ENCODE data around the gene INTS7. TPM values are rescaled to one million over a fixed set of nuclear protein-coding genes. Genes with fewer than 3 reads are reported as not detected.

Gene INTS7
- total RNA-seq, 1 experiment from 2014 or later: 38.3 TPM

DNA sequence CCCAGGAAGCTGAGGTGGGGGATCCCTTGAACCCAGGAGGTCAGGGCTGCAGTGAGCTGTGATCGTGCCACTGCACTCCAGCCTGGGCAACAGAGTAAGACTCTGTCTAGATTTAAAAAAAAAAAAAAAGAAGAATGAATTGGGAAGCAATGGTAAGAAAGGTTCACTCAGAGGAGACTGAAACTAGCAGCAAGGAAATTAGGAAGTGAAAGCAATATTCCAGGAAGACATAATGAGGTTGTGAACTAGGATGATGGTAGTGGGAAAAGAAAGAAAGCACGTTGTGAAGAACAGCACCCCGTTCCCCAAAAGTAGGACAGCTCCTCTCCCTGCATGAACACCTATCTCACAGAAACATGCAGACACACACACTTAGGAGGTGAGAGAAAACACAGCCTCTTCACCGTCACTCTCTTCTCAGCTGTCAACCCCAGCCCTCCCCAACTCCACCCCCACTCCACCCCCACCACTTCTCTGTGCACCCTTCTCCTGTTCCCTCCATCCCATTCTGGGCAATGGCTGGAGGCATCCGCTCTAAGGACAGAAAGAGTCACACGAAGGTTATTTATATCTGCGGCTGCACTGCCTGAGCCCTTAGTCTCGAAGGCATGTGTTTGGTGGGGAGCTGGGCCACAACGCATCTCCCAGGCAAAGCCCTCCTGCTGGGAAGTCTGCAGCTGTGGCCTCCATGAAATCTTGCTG, 103.0 kb downstream of the INTS7 start:
- H4K20me1 ChIP-seq (ENCODE audit: insufficient read depth, low read depth, low read length): no peaks in the 10 kb centered on the region
- H3K4me1 ChIP-seq (ENCODE audit: low read length): no peaks in the 10 kb centered on the region
- DNase-seq: no peak
- no peak overlapping the region for H2AFZ ChIP-seq (ENCODE audit: low read length)
- no peaks in the 10 kb centered on the region for H3K9me3 ChIP-seq (ENCODE audit: low read length)
- no peak overlapping the region for H3K4me2 ChIP-seq (ENCODE audit: low read depth, low read length, poor library complexity, severe bottlenecking)
- no peaks in the 10 kb centered on the region for H3K79me2 ChIP-seq (ENCODE audit: low read length)
- H3K9me2 ChIP-seq (replicated peaks; ENCODE audit: insufficient read depth, low read length): no peaks in the 10 kb centered on the region
- no peak overlapping the region for H3K4me3 ChIP-seq (ENCODE audit: low read length)
- H3K36me3 ChIP-seq (ENCODE audit: insufficient read depth, low read length): no peaks in the 10 kb centered on the region
- H3K27ac ChIP-seq (ENCODE audit: low read length): no peak overlapping the region
- no peaks in the 10 kb centered on the region for H3K27me3 ChIP-seq (ENCODE audit: low read length)
- H3K9ac ChIP-seq (ENCODE audit: low read length): no peak overlapping the region

DNA sequence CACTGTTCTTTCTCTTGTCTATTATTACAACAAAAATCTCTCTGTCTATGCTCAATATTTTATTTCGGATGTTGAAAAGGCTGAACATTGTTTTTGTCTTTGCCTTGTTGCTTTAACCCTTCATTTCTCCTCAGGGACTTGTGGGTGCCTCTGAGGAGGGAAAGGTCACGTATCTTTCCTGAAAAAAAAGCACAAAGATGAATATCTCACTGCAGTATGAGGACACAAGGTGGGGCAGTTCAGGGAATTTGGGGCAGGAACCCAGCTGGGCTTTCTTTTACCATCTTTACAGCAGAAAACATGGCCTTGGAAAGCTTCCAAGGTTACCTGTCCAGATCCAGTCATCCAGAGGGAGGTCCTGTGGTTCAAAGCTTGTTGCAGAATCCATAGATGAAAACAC, 105.7 kb downstream of the INTS7 start:
- H3K4me2 ChIP-seq (ENCODE audit: low read depth, low read length, poor library complexity, severe bottlenecking): no peak overlapping the region
- H4K20me1 ChIP-seq (ENCODE audit: insufficient read depth, low read depth, low read length): no peaks in the 10 kb centered on the region
- no peak overlapping the region for H3K9ac ChIP-seq (ENCODE audit: low read length)
- no peaks in the 10 kb centered on the region for H3K27me3 ChIP-seq (ENCODE audit: low read length)
- no peaks in the 10 kb centered on the region for H3K79me2 ChIP-seq (ENCODE audit: low read length)
- H3K27ac ChIP-seq (ENCODE audit: low read length): no peak overlapping the region
- no peaks in the 10 kb centered on the region for H3K9me3 ChIP-seq (ENCODE audit: low read length)
- H2AFZ ChIP-seq (ENCODE audit: low read length): no peak overlapping the region
- no peak for DNase-seq
- H3K4me1 ChIP-seq (ENCODE audit: low read length): peaks cover 6% of the 10 kb centered on the region
- no peaks in the 10 kb centered on the region for H3K36me3 ChIP-seq (ENCODE audit: insufficient read depth, low read length)
- H3K9me2 ChIP-seq (replicated peaks; ENCODE audit: insufficient read depth, low read length): no peaks in the 10 kb centered on the region
- H3K4me3 ChIP-seq (ENCODE audit: low read length): no peak overlapping the region

DNA sequence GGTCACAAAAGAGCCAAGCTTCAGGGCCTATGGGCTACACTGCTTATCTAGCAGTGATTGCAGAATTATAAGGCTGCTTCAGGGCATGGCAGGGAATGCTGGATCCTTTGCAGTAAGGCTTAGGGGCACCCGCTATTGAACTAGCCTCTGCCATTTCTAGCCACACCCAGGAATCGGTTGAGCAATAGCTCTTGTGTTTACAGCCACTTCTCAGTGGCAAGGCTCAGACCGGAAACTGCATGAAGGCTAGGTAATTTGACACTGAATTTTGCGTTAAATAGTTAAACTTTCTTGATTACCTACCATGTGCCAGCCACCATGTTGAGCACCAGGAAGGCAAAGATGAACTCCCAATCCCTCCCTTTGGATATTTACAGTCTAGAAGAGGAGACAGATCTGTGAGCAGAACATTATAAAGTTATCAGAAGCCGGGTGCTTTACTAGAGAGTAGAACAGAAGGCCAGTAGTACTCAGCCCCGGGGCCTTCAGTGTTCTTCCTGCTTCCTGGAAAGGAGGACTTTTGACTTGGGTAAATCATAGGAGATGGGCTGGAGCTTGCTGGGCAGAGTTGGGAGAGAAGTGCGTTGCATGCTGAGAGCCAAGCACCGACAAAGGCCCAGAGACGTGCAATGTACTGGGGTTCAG, 106.2 kb downstream of the INTS7 start:
- H4K20me1 ChIP-seq (ENCODE audit: insufficient read depth, low read depth, low read length): no peaks in the 10 kb centered on the region
- no peak overlapping the region for H2AFZ ChIP-seq (ENCODE audit: low read length)
- H3K9me3 ChIP-seq (ENCODE audit: low read length): no peaks in the 10 kb centered on the region
- no peaks in the 10 kb centered on the region for H3K9me2 ChIP-seq (replicated peaks; ENCODE audit: insufficient read depth, low read length)
- no peak overlapping the region for H3K9ac ChIP-seq (ENCODE audit: low read length)
- no peak overlapping the region for H3K27ac ChIP-seq (ENCODE audit: low read length)
- no peaks in the 10 kb centered on the region for H3K36me3 ChIP-seq (ENCODE audit: insufficient read depth, low read length)
- no peak overlapping the region for H3K4me2 ChIP-seq (ENCODE audit: low read depth, low read length, poor library complexity, severe bottlenecking)
- H3K79me2 ChIP-seq (ENCODE audit: low read length): no peaks in the 10 kb centered on the region
- H3K27me3 ChIP-seq (ENCODE audit: low read length): no peaks in the 10 kb centered on the region
- no peak overlapping the region for H3K4me3 ChIP-seq (ENCODE audit: low read length)
- H3K4me1 ChIP-seq (ENCODE audit: low read length): peaks cover 6% of the 10 kb centered on the region
- DNase-seq: no peak

DNA sequence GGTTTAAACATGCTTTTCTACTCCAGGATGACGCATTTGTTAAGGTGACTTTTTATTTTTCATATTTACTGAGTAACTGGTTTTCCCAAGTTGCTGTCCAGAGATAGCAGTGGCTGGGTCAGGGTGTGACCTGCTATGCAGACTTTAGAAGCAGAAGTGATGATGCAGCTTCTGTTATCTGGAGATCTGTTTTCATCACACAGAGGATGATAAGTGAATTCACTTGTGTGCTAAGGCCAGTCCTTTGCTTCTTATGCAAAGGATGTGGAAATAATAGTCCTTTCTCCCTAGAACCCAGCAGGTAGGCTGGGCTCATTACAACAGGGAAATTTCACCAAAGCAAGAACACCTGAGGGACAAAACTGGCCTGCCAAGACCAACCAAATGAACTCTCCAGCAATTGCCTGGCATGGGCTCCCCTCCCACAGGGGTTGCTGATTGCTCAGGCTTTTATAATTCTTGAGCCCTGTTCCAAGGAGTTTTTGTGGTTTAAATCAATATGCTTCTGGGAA, 107.0 kb downstream of the INTS7 start:
- H3K36me3 ChIP-seq (ENCODE audit: insufficient read depth, low read length): no peaks in the 10 kb centered on the region
- H4K20me1 ChIP-seq (ENCODE audit: insufficient read depth, low read depth, low read length): no peaks in the 10 kb centered on the region
- H3K27me3 ChIP-seq (ENCODE audit: low read length): no peaks in the 10 kb centered on the region
- no peaks in the 10 kb centered on the region for H3K9me3 ChIP-seq (ENCODE audit: low read length)
- H3K4me1 ChIP-seq (ENCODE audit: low read length): peaks cover 6% of the 10 kb centered on the region
- no peaks in the 10 kb centered on the region for H3K9me2 ChIP-seq (replicated peaks; ENCODE audit: insufficient read depth, low read length)
- no peak overlapping the region for H2AFZ ChIP-seq (ENCODE audit: low read length)
- no peak for DNase-seq
- no peaks in the 10 kb centered on the region for H3K79me2 ChIP-seq (ENCODE audit: low read length)
- H3K4me3 ChIP-seq (ENCODE audit: low read length): no peak overlapping the region
- no peak overlapping the region for H3K27ac ChIP-seq (ENCODE audit: low read length)
- no peak overlapping the region for H3K9ac ChIP-seq (ENCODE audit: low read length)
- H3K4me2 ChIP-seq (ENCODE audit: low read depth, low read length, poor library complexity, severe bottlenecking): no peak overlapping the region

DNA sequence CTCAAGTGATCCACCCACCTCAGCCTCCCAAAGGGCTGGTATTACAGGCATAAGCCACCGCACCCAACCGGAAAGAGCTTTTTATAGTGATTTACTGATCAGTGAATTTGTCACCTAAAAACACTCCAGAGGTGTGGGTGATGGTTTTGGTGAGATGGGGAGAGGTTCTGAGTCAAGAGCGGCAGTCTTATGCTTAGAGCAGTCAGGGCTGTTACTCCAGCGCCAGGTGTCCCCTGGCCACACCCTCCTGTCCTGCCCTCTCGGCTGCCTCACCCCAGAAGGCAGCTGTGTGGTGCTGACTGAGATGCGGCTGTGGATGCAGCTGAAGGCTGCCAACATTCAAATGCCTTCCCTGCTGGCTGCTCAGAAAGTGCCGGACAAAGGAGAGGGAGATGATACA, 110.3 kb downstream of the INTS7 start:
- DNase-seq: peak; percentile 52
- Histone ChIP-seq H3K9me2 (replicated peaks; ENCODE audit: insufficient read depth, low read length) (no peaks in the 10 kb centered on the region), H3K4me2 (ENCODE audit: low read depth, low read length, poor library complexity, severe bottlenecking) (no peak overlapping the region), H3K27me3 (ENCODE audit: low read length) (no peaks in the 10 kb centered on the region), H3K4me3 (ENCODE audit: low read length) (no peak overlapping the region), H3K4me1 (ENCODE audit: low read length) (peaks cover 6% of the 10 kb centered on the region), H4K20me1 (ENCODE audit: insufficient read depth, low read depth, low read length) (no peaks in the 10 kb centered on the region), H3K36me3 (ENCODE audit: insufficient read depth, low read length) (no peaks in the 10 kb centered on the region), H2AFZ (ENCODE audit: low read length) (no peak overlapping the region), H3K9ac (ENCODE audit: low read length) (no peak overlapping the region), H3K9me3 (ENCODE audit: low read length) (no peaks in the 10 kb centered on the region), H3K79me2 (ENCODE audit: low read length) (no peaks in the 10 kb centered on the region), H3K27ac (ENCODE audit: low read length) (no peak overlapping the region)

DNA sequence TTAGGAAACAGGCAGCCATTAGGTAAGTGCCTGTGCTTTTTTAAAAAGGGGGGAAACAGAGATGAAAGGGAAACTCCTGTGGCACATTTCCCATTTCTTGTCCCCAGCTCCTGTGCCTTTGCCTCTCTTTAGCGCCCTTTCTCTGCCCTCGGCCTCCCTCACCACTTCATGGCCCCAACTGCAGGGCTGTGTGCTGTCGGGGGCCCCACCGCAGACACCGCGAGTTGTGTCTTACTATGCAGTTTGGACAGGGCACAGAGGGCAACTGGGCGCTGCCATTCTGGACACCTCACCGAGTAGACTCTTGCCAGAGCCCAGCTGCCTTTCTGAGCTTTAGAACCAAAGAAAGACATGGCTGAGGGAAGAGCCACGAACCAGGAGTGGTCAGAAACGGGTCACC, 111.1 kb downstream of the INTS7 start:
- DNase-seq: no peak
- H3K36me3 ChIP-seq (ENCODE audit: insufficient read depth, low read length): no peaks in the 10 kb centered on the region
- no peaks in the 10 kb centered on the region for H3K9me3 ChIP-seq (ENCODE audit: low read length)
- peaks cover 6% of the 10 kb centered on the region for H3K4me1 ChIP-seq (ENCODE audit: low read length)
- no peaks in the 10 kb centered on the region for H3K79me2 ChIP-seq (ENCODE audit: low read length)
- H3K27ac ChIP-seq (ENCODE audit: low read length): no peak overlapping the region
- H3K4me2 ChIP-seq (ENCODE audit: low read depth, low read length, poor library complexity, severe bottlenecking): no peak overlapping the region
- no peak overlapping the region for H3K4me3 ChIP-seq (ENCODE audit: low read length)
- no peaks in the 10 kb centered on the region for H4K20me1 ChIP-seq (ENCODE audit: insufficient read depth, low read depth, low read length)
- H2AFZ ChIP-seq (ENCODE audit: low read length): no peak overlapping the region
- no peaks in the 10 kb centered on the region for H3K9me2 ChIP-seq (replicated peaks; ENCODE audit: insufficient read depth, low read length)
- H3K9ac ChIP-seq (ENCODE audit: low read length): no peak overlapping the region
- H3K27me3 ChIP-seq (ENCODE audit: low read length): no peaks in the 10 kb centered on the region

DNA sequence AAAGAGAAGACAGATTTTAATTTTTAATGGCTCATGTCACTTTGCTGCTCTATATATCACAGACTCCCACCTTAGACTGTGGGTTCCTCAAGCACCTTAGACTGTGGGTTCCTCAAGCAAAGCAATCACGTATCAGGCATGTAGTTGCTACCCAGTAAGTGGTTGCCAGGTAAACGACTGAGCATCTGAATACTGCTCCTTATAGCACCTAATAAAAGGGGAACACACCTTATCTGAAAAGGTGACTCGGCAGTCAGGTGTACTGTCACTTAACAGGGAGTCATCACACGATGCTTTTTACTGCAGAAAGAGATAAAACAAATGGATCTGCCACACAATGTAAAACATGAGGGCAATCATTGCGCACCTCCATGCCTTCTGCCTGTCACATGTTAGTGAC, 112.3 kb downstream of the INTS7 start:
- Histone ChIP-seq H3K79me2 (ENCODE audit: low read length) (no peaks in the 10 kb centered on the region), H3K27ac (ENCODE audit: low read length) (no peak overlapping the region), H3K9me3 (ENCODE audit: low read length) (no peaks in the 10 kb centered on the region), H3K4me2 (ENCODE audit: low read depth, low read length, poor library complexity, severe bottlenecking) (no peak overlapping the region), H4K20me1 (ENCODE audit: insufficient read depth, low read depth, low read length) (no peaks in the 10 kb centered on the region), H3K9ac (ENCODE audit: low read length) (no peak overlapping the region), H2AFZ (ENCODE audit: low read length) (no peak overlapping the region), H3K4me3 (ENCODE audit: low read length) (no peak overlapping the region), H3K27me3 (ENCODE audit: low read length) (no peaks in the 10 kb centered on the region), H3K9me2 (replicated peaks; ENCODE audit: insufficient read depth, low read length) (no peaks in the 10 kb centered on the region), H3K36me3 (ENCODE audit: insufficient read depth, low read length) (no peaks in the 10 kb centered on the region), H3K4me1 (ENCODE audit: low read length) (peaks cover 9% of the 10 kb centered on the region)
- DNase-seq: no peak

DNA sequence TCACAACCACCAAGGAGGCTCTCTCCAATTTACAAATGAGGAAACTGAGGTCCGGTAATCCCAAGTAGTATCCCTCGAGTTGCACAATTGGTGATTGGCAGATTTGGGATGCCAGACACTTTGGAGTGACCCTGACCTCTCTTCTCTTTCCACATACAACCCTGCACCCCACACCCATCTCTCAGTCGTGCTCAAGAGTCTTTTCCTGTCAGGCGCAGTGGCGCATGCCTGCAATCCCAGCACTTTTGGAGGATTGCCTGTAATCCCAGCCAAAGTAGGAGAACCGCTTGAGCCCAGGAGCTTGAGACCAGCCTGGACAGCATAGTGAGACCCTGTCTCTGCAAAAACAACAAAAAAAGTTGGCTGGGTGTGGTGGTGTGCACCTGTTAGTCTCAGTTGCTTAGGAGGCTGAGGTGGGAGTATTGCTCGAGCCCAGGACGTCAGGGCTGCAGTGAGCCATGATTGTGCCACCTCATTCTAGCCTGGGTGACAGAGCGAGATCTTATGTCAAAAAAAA, 113.7 kb downstream of the INTS7 start:
- Histone ChIP-seq H3K4me2 (ENCODE audit: low read depth, low read length, poor library complexity, severe bottlenecking) (no peak overlapping the region), H3K4me1 (ENCODE audit: low read length) (peaks cover 11% of the 10 kb centered on the region), H3K9me2 (replicated peaks; ENCODE audit: insufficient read depth, low read length) (no peaks in the 10 kb centered on the region), H2AFZ (ENCODE audit: low read length) (no peak overlapping the region), H3K27ac (ENCODE audit: low read length) (no peak overlapping the region), H3K4me3 (ENCODE audit: low read length) (no peak overlapping the region), H3K79me2 (ENCODE audit: low read length) (no peaks in the 10 kb centered on the region), H4K20me1 (ENCODE audit: insufficient read depth, low read depth, low read length) (no peaks in the 10 kb centered on the region), H3K27me3 (ENCODE audit: low read length) (no peaks in the 10 kb centered on the region), H3K9me3 (ENCODE audit: low read length) (no peaks in the 10 kb centered on the region), H3K36me3 (ENCODE audit: insufficient read depth, low read length) (no peaks in the 10 kb centered on the region), H3K9ac (ENCODE audit: low read length) (no peak overlapping the region)
- no peak for DNase-seq

All from Karpas-422 (cell line).